WTC11 (cell line): ENCODE data around the gene HTR5A. TPM values are rescaled to one million over a fixed set of nuclear protein-coding genes. Genes with fewer than 3 reads are reported as not detected.

ENCODE experiments used
- ATAC-seq: fragments of 200-7000 bp; cut with Tn5 transposase; 2 replicates; pipeline ENCODE4 v1.10.0; 2021; ENCODE audit warnings: mild to moderate bottlenecking, moderate library complexity
- CTCF ChIA-PET: fragments of 300-600 bp; sonication (Branson Sonifier 250); formaldehyde crosslinking; loops from one replicate; lab custom pipeline; 2021; ENCODE audit warnings: antibody characterized with exemption; lab: Charles Lee
- POLR2A ChIA-PET: fragments of 350-600 bp; sonication (Branson Sonifier 250); formaldehyde crosslinking; loops from one replicate; lab custom pipeline; 2021; ENCODE audit warnings: antibody characterized with exemption; lab: Charles Lee
- DNase-seq: peaks from one replicate; pipeline ENCODE4 v3.0.0; 2021; ENCODE audit warnings: low spot score
- H3K27ac Mint-ChIP-seq: 2 replicates; pipeline ENCODE4 v1.8.0; 2021; ENCODE audit warnings: mixed read lengths
- H3K27me3 Mint-ChIP-seq: 2 replicates; pipeline ENCODE4 v1.8.0; 2021; ENCODE audit warnings: low read depth, mild to moderate bottlenecking, moderate library complexity, mixed read lengths
- H3K36me3 Mint-ChIP-seq: 2 replicates; pipeline ENCODE4 v1.8.0; 2021; ENCODE audit warnings: mixed read lengths
- H3K4me1 Mint-ChIP-seq: 2 replicates; pipeline ENCODE4 v1.8.0; 2022; ENCODE audit warnings: mixed read lengths
- H3K4me3 Mint-ChIP-seq: 2 replicates; pipeline ENCODE4 v1.8.0; 2021; ENCODE audit warnings: mild to moderate bottlenecking, moderate library complexity, mixed read lengths
- H3K9me3 Mint-ChIP-seq: 2 replicates; pipeline ENCODE4 v1.8.0; 2021; ENCODE audit warnings: mixed read lengths
- ATF1 ChIP-seq: sonication (generic); formaldehyde crosslinking; IDR thresholded peaks from 2 replicates; pipeline ENCODE4 v1.8.1; 2023; ENCODE audit warnings: mild to moderate bottlenecking, moderate library complexity, missing genetic modification reagents
- CBFB ChIP-seq: sonication (generic); formaldehyde crosslinking; IDR thresholded peaks from 2 replicates; pipeline ENCODE4 v1.8.1; 2022; ENCODE audit warnings: mild to moderate bottlenecking, low read depth, missing genetic modification reagents
- CTCF ChIP-seq: fragments of 200-600 bp; IDR thresholded peaks from 2 replicates; pipeline ENCODE4 v1.8.0; 2022; ENCODE audit warnings: antibody characterized with exemption
- FOXP1 ChIP-seq: sonication (generic); formaldehyde crosslinking; IDR thresholded peaks from 2 replicates; pipeline ENCODE4 v1.8.0; 2022; ENCODE audit warnings: missing genetic modification reagents, mild to moderate bottlenecking, moderate library complexity, borderline replicate concordance
- FOXP4 ChIP-seq: sonication (generic); formaldehyde crosslinking; IDR thresholded peaks from 2 replicates; pipeline ENCODE4 v1.8.0; 2022; ENCODE audit warnings: mild to moderate bottlenecking, missing genetic modification reagents
- JAZF1 ChIP-seq: fragments of 250-450 bp; sonication (Bioruptor Pico); IDR thresholded peaks from 2 replicates; pipeline ENCODE4 v1.9.0; 2021; ENCODE audit warnings: moderate library complexity, mild to moderate bottlenecking, inconsistent platforms
- JUN ChIP-seq: sonication (generic); formaldehyde crosslinking; IDR thresholded peaks from 2 replicates; pipeline ENCODE4 v1.8.0; 2023; ENCODE audit warnings: mild to moderate bottlenecking, missing genetic modification reagents
- MAX ChIP-seq: sonication (generic); formaldehyde crosslinking; IDR thresholded peaks from 2 replicates; pipeline ENCODE4 v1.8.0; 2022; ENCODE audit warnings: mild to moderate bottlenecking, missing genetic modification reagents
- NR3C1 ChIP-seq: sonication (generic); formaldehyde crosslinking; conservative IDR thresholded peaks from 2 replicates; pipeline ENCODE4 v1.8.1; 2023; ENCODE audit warnings: low read depth, mild to moderate bottlenecking, missing genetic modification reagents
- RORB ChIP-seq: fragments of 250-450 bp; sonication (Bioruptor Pico); IDR thresholded peaks from 2 replicates; pipeline ENCODE4 v1.9.0; 2021; ENCODE audit warnings: mild to moderate bottlenecking
- SMAD4 ChIP-seq: sonication (generic); formaldehyde crosslinking; IDR thresholded peaks from 2 replicates; pipeline ENCODE4 v1.8.0; 2022; ENCODE audit warnings: mild to moderate bottlenecking, missing genetic modification reagents
- SOX15 ChIP-seq: fragments of 250-450 bp; sonication (Bioruptor Pico); IDR thresholded peaks from 2 replicates; pipeline ENCODE4 v1.9.0; 2021; ENCODE audit warnings: mild to moderate bottlenecking
- SP1 ChIP-seq: sonication (generic); formaldehyde crosslinking; conservative IDR thresholded peaks from 2 replicates; pipeline ENCODE4 v1.8.1; 2022; ENCODE audit warnings: missing genetic modification reagents
- TEAD1 ChIP-seq: sonication (generic); formaldehyde crosslinking; IDR thresholded peaks from 2 replicates; pipeline ENCODE4 v1.8.0; 2022; ENCODE audit warnings: mild to moderate bottlenecking, missing genetic modification reagents
- TEAD4 ChIP-seq: sonication (generic); formaldehyde crosslinking; IDR thresholded peaks from 2 replicates; pipeline ENCODE4 v1.8.0; 2022; ENCODE audit warnings: mild to moderate bottlenecking, missing genetic modification reagents
- ZNF121 ChIP-seq: sonication (generic); formaldehyde crosslinking; IDR thresholded peaks from 2 replicates; pipeline ENCODE4 v1.8.0; 2023; ENCODE audit warnings: missing genetic modification reagents
- ZNF396 ChIP-seq: fragments of 250-450 bp; sonication (Bioruptor Pico); IDR thresholded peaks from 2 replicates; pipeline ENCODE4 v1.8.0; 2021; ENCODE audit warnings: mild to moderate bottlenecking, moderate library complexity, borderline replicate concordance
- ZNF425 ChIP-seq: fragments of 250-450 bp; sonication (Bioruptor Pico); conservative IDR thresholded peaks from 2 replicates; pipeline ENCODE4 v1.9.0; 2021; ENCODE audit warnings: mild to moderate bottlenecking
- ZSCAN18 ChIP-seq: fragments of 250-450 bp; sonication (Bioruptor Pico); IDR thresholded peaks from 2 replicates; pipeline ENCODE4 v2.1.2; 2022; ENCODE audit warnings: mild to moderate bottlenecking, moderate library complexity
- total RNA-seq: library from RNA; stranded (reverse); gene quantifications from 3 replicates; pipeline ENCODE4 v1.2.3, GENCODE V29; 2021
- TF ChIP-seq, protein P1 (sequence below): sonication (generic); formaldehyde crosslinking; conservative IDR thresholded peaks from 2 replicates; pipeline ENCODE4 v1.8.1; 2022; ENCODE audit warnings: mild to moderate bottlenecking, missing genetic modification reagents
- TF ChIP-seq, protein P2 (sequence below): sonication (generic); formaldehyde crosslinking; IDR thresholded peaks from 2 replicates; pipeline ENCODE4 v1.8.0; 2022; ENCODE audit warnings: missing genetic modification reagents

Gene HTR5A
- total RNA-seq, 1 experiment from 2014 or later, result not detected

GRCh38 chr7:155122831-155123230 is 52.7 kb downstream of the HTR5A start:
- H3K27ac Mint-ChIP-seq, result no peak overlapping the region
- H3K4me3 Mint-ChIP-seq, result no peak overlapping the region
- ChIA-PET CTCF (interaction anchor here (0.6 to 1.3 kb wide), 3 partner anchors 15 to 234 kb away, joined by 3 to 6 read pairs (median 3); no protein-coding TSS in a partner anchor), POLR2A (no interaction called here)
- peaks cover 13% of the 10 kb centered on the region for H3K36me3 Mint-ChIP-seq
- no peaks in the 10 kb centered on the region; the same call in 1 of the 2 replicates for H3K27me3 Mint-ChIP-seq
- peaks cover 57% of the 10 kb centered on the region for H3K9me3 Mint-ChIP-seq
- ATAC-seq (peak; percentile 43), DNase-seq (no peak)
- peaks cover 7% of the 10 kb centered on the region; the same call in 1 of the 2 replicates for H3K4me1 Mint-ChIP-seq
- TF ChIP-seq SOX15 (CRISPR knock-in tag), result no peak
- no peak for TF ChIP-seq JUN (CRISPR knock-in tag)
- no peak for TF ChIP-seq CBFB
- no peak for TF ChIP-seq CTCF
- TF ChIP-seq, protein P1, sequence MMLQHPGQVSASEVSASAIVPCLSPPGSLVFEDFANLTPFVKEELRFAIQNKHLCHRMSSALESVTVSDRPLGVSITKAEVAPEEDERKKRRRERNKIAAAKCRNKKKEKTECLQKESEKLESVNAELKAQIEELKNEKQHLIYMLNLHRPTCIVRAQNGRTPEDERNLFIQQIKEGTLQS, result no peak
- TF ChIP-seq TEAD4, result no peak
- TF ChIP-seq NR3C1 (CRISPR knock-in tag), result no peak
- no peak for TF ChIP-seq JAZF1 (CRISPR knock-in tag)
- no peak for TF ChIP-seq FOXP1
- TF ChIP-seq, all 79 proteins: peak for 0

DNA sequence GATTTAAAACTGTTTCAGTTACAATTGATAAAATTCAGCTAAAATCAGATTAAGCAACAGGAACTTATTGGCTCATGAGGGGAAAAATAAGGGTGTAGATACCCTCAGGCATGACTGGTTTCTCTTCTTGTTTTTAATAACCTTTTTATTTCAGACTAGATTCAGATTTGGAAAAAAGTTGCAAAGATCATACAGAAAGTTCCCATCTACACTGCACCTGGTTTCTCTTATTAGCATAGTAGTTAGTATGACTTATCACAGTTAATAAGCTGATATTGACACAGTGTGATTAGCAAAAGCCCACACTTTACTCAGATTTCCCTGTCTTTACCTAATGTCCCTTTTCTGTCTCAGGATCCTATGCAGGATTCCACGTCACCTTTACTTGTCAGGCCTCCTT is 53.3 kb downstream of the HTR5A start:
- Mint-ChIP-seq H3K4me3 (no peak overlapping the region), H3K36me3 (peaks cover 13% of the 10 kb centered on the region), H3K27me3 (no peaks in the 10 kb centered on the region; the same call in 1 of the 2 replicates), H3K4me1 (peaks cover 7% of the 10 kb centered on the region; the same call in 1 of the 2 replicates), H3K9me3 (peaks cover 56% of the 10 kb centered on the region), H3K27ac (no peak overlapping the region)
- no peak for DNase-seq
- no peak for ATAC-seq
- CTCF ChIA-PET, result interaction anchor here (0.6 to 1.3 kb wide), 2 partner anchors 16 to 102 kb away, joined by 3 to 6 read pairs; no protein-coding TSS in a partner anchor
- POLR2A ChIA-PET, result no interaction called here
- TF ChIP-seq MAX (CRISPR knock-in tag) (no peak), FOXP4 (CRISPR knock-in tag) (no peak), ZNF396 (CRISPR knock-in tag) (no peak), SOX15 (CRISPR knock-in tag) (no peak), CTCF (no peak), ZNF425 (CRISPR knock-in tag) (no peak), RORB (no peak), ATF1 (no peak), SMAD4 (CRISPR knock-in tag) (no peak), TEAD1 (CRISPR knock-in tag) (no peak), ZSCAN18 (CRISPR knock-in tag) (no peak), ZNF121 (no peak), SP1 (CRISPR knock-in tag) (no peak)
- TF ChIP-seq, protein P2, sequence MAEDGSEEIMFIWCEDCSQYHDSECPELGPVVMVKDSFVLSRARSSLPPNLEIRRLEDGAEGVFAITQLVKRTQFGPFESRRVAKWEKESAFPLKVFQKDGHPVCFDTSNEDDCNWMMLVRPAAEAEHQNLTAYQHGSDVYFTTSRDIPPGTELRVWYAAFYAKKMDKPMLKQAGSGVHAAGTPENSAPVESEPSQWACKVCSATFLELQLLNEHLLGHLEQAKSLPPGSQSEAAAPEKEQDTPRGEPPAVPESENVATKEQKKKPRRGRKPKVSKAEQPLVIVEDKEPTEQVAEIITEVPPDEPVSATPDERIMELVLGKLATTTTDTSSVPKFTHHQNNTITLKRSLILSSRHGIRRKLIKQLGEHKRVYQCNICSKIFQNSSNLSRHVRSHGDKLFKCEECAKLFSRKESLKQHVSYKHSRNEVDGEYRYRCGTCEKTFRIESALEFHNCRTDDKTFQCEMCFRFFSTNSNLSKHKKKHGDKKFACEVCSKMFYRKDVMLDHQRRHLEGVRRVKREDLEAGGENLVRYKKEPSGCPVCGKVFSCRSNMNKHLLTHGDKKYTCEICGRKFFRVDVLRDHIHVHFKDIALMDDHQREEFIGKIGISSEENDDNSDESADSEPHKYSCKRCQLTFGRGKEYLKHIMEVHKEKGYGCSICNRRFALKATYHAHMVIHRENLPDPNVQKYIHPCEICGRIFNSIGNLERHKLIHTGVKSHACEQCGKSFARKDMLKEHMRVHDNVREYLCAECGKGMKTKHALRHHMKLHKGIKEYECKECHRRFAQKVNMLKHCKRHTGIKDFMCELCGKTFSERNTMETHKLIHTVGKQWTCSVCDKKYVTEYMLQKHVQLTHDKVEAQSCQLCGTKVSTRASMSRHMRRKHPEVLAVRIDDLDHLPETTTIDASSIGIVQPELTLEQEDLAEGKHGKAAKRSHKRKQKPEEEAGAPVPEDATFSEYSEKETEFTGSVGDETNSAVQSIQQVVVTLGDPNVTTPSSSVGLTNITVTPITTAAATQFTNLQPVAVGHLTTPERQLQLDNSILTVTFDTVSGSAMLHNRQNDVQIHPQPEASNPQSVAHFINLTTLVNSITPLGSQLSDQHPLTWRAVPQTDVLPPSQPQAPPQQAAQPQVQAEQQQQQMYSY (CRISPR knock-in tag), result no peak
- TF ChIP-seq, protein P1, result no peak
